A673 (cell line): Measurements from ENCODE around the gene LRP1. TPM values are rescaled to one million over a fixed set of nuclear protein-coding genes. Genes with fewer than 3 reads are reported as not detected.

ENCODE experiments used
- BruUV-seq: library from RNA; stranded (reverse); fragments of 400-500 nt; replicated peaks from 2 replicates; lab custom pipeline; 2021; lab: Mats Ljungman, UMichigan
- CTCF ChIA-PET: fragments of 300-600 bp; sonication (Branson Sonifier 250); formaldehyde crosslinking; loops from one replicate; lab custom pipeline; 2022; ENCODE audit warnings: antibody characterized with exemption; lab: Charles Lee
- POLR2A ChIA-PET: fragments of 300-600 bp; sonication (Branson Sonifier 250); formaldehyde crosslinking; loops from one replicate; lab custom pipeline; 2022; ENCODE audit warnings: antibody characterized with exemption; ENCODE audit not compliant: low non-redundant PET; lab: Charles Lee
- DNase-seq: peaks from one replicate; pipeline ENCODE4 v3.0.0-alpha.2; 2015; ENCODE audit warnings: low spot score
- H3K27ac ChIP-seq: fragments of 200-600 bp; sonication (generic); 2 replicates; pipeline ENCODE4 v1.5.1; 2016; ENCODE audit warnings: mixed run types, low read depth, mild to moderate bottlenecking, mixed read lengths, antibody characterized with exemption, low read length; ENCODE audit not compliant: poor library complexity, severe bottlenecking
- H3K27me3 ChIP-seq: fragments of 200-600 bp; sonication (generic); replicated peaks from 2 replicates; pipeline ENCODE4 v1.6.1; 2017; ENCODE audit warnings: mixed run types, low read depth, mild to moderate bottlenecking, mixed read lengths, antibody characterized with exemption, low read length; ENCODE audit not compliant: insufficient read depth, poor library complexity
- H3K36me3 ChIP-seq: fragments of 200-600 bp; sonication (generic); 2 replicates; pipeline ENCODE4 v1.6.1; 2016; ENCODE audit warnings: mixed run types, mild to moderate bottlenecking, mixed read lengths, antibody characterized with exemption, low read length; ENCODE audit not compliant: insufficient read depth, poor library complexity, severe bottlenecking
- H3K4me1 ChIP-seq: fragments of 200-600 bp; sonication (generic); 2 replicates; pipeline ENCODE4 v1.6.1; 2017; ENCODE audit warnings: mixed run types, mild to moderate bottlenecking, mixed read lengths, antibody characterized with exemption, low read length; ENCODE audit not compliant: insufficient read depth, poor library complexity, severe bottlenecking
- H3K4me3 ChIP-seq: fragments of 200-600 bp; sonication (generic); 2 replicates; pipeline ENCODE4 v1.5.1; 2016; ENCODE audit warnings: low read depth, mixed run types, mild to moderate bottlenecking, mixed read lengths, low read length; ENCODE audit not compliant: poor library complexity, severe bottlenecking
- H3K9me3 ChIP-seq: fragments of 200-600 bp; sonication (generic); 2 replicates; pipeline ENCODE4 v1.6.1; 2016; ENCODE audit warnings: mixed run types, low read depth, mild to moderate bottlenecking, mixed read lengths, antibody characterized with exemption, low read length; ENCODE audit not compliant: poor library complexity, severe bottlenecking
- CTCF ChIP-seq: fragments of 300-800, 200-600 bp; sonication (generic); conservative IDR thresholded peaks from 2 replicates; pipeline ENCODE4 v1.5.1; 2017; ENCODE audit warnings: low read depth, mild to moderate bottlenecking, antibody characterized with exemption, low read length, moderate library complexity, mixed read lengths
- EZH2 ChIP-seq: fragments of 200-600 bp; sonication (generic); IDR thresholded peaks from 2 replicates; pipeline ENCODE4 v1.6.1; 2017; ENCODE audit warnings: borderline replicate concordance, low read depth, mild to moderate bottlenecking, mixed read lengths, antibody characterized with exemption, low read length; ENCODE audit not compliant: poor library complexity, severe bottlenecking
- intact Hi-C: fragments of 100-400 bp; cut with micrococcal nuclease; formaldehyde crosslinking; loops from one replicate; pipeline ENCODE4 v1.10.0; 2022; ENCODE audit not compliant: unreplicated experiment
- total RNA-seq: library from RNA; stranded (reverse); gene quantifications from 2 replicates; pipeline ENCODE4 v1.2.3, GENCODE V29; 2021

The LRP1 gene
- total RNA-seq, 1 experiment from 2014 or later = 31.0 TPM

DNA sequence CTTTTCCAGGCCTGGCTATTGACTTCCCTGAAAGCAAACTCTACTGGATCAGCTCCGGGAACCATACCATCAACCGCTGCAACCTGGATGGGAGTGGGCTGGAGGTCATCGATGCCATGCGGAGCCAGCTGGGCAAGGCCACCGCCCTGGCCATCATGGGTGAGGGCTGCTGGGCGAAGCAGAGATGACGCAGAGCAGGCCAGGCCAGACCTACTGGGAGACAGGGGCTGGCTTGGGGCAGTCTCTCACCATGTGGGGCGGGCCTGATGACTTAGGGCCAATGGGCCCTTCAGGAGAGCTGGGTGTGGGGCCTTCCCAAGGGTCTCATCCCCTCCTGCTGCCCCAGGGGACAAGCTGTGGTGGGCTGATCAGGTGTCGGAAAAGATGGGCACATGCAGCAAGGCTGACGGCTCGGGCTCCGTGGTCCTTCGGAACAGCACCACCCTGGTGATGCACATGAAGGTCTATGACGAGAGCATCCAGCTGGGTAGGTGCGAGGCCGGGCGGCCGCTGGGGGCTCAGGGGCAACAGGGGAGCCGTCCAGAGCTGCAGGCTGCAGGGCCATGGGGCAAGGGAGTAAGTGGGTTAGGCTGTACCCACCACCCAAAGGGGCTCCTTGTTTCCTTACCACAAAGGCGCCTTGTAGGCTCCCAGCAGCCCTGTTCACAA lies 52.2 kb downstream of the LRP1 start:
- TF ChIP-seq EZH2 (no peak), CTCF (no peak)
- ChIA-PET CTCF (no interaction called here), POLR2A (no interaction called here)
- Histone ChIP-seq H3K36me3 (peaks cover 13% of the 10 kb centered on the region), H3K9me3 (no peaks in the 10 kb centered on the region), H3K27ac (no peak overlapping the region), H3K4me3 (no peak overlapping the region), H3K4me1 (no peaks in the 10 kb centered on the region), H3K27me3 (no peaks in the 10 kb centered on the region)
- BruUV-seq = no TSS peak
- intact Hi-C loops = loop anchor here (5.0 to 10.0 kb wide), 2 partner anchors 173 to 426 kb away; partner anchors contain the start of genes PRIM1 and ZBTB39
- no peak for DNase-seq

DNA sequence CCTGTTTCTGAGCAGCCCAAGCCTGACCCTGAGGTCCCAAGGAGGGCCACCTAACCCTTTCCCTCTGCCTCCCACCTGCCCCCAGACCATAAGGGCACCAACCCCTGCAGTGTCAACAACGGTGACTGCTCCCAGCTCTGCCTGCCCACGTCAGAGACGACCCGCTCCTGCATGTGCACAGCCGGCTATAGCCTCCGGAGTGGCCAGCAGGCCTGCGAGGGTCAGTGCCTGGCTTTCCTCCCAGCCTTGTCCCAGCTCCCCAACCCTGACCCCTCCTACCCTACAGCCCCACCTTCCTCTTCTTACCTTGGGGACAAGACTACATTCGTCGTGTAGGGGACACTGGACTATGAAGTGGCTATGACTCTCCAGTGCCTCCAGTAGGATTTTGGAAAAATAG lies 52.8 kb downstream of the LRP1 start:
- Histone ChIP-seq H3K4me3 (no peak overlapping the region), H3K36me3 (peaks cover 14% of the 10 kb centered on the region), H3K9me3 (no peaks in the 10 kb centered on the region), H3K4me1 (no peaks in the 10 kb centered on the region), H3K27me3 (no peaks in the 10 kb centered on the region), H3K27ac (no peak overlapping the region)
- TF ChIP-seq CTCF = no peak
- no peak for TF ChIP-seq EZH2
- no TSS peak for BruUV-seq
- no peak for DNase-seq
- POLR2A ChIA-PET = no interaction called here
- CTCF ChIA-PET = no interaction called here
- intact Hi-C loops = loop anchor here (5.0 to 10.0 kb wide), 2 partner anchors 174 to 426 kb away; partner anchors contain the start of genes PRIM1 and ZBTB39

DNA sequence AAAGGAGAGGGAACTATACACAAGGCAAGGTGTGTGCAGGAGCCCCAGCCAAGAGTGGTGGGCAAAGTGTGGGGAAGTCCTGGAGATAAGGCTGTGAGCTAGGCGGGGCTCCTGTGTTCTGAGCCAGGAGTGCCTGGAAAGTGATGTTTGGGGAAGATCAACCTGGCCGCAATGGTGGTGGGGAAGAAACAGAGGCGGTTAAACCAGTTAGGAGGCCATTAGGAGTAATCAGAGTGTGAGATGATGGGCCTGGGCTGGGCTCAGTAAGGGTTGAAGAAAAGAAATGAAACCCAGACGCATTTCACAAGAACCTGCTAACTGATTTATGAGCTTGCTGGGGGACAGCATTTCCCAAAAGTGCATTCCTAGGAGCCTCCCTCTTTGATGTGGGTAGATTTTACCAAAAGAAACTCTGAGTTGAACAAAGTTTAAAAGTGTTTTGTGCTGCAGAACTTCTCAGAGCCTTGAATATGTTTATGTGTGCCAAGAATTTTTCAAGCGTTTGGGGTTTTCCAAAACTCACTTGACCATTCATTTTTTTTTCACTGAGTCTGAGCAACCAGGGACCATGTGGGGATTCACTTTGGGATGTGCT lies 53.4 kb downstream of the LRP1 start:
- Histone ChIP-seq H3K9me3 (no peaks in the 10 kb centered on the region), H3K4me3 (no peak overlapping the region), H3K4me1 (no peaks in the 10 kb centered on the region), H3K27me3 (no peaks in the 10 kb centered on the region), H3K36me3 (peaks cover 11% of the 10 kb centered on the region), H3K27ac (no peak overlapping the region)
- BruUV-seq = no TSS peak
- TF ChIP-seq EZH2 = no peak
- TF ChIP-seq CTCF = no peak
- CTCF ChIA-PET = interaction anchor here (0.6 to 0.7 kb wide), 3 partner anchors 40 to 424 kb away, joined by 3 to 12 read pairs (median 4); no protein-coding TSS in a partner anchor
- intact Hi-C loops = loop anchor here (2.0 to 10.0 kb wide), 3 partner anchors 57 to 427 kb away; partner anchors contain the start of genes PRIM1 and ZBTB39
- DNase-seq = no peak
- POLR2A ChIA-PET = no interaction called here
